Measurements from ENCODE around the gene OTX1.
"Not testable (repeated sequence)": the region's sequence is repeated elsewhere in the genome, so short reads cannot be mapped to it uniquely, and the experiment has no call there.

The OTX1 gene

DNA sequence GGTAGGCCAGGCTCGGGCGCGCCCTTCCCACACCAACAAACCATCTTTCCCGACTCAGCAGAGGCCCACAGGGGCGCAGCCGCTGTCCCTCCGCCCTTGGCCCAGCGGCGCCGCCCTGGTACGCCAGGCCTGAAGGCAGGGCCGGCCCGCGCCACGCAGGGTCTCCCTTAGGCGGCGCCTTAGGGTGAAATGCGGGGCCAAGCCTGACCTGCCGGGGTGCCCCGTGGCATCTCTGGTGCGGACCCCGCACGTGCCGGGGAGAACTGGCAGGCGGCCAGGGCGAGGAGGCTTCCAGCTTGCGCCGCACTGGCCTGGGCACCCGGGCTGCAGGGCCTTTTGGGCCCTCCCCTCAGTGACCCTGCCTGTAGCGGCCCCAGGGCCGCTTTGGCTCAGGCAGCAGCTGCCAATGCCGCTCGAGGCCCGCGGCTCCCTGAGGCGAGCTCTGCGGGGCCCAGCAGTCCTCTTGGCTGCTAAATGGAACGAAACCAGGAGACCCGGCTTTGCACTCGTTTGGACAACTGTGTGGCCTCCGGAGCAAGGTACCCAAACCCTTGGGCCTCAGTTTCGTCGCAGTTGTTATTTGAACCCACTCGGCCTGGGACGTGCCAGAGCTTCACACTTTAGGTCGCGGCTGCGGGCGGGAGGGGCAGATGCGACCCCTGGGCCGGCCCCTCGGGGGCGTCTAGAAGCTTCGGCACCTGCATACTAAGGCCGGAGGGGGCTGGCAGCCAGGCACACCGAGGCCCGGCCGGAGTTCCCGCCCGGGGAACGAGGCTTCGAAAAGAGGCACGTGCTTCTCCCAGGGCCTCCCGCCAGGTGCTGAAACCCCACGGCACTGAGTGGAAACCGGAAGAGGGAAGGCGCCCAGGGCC is 8.5 kb downstream of the OTX1 start:
- no peak for DNase-seq (ENCODE audit: low spot score)

DNA sequence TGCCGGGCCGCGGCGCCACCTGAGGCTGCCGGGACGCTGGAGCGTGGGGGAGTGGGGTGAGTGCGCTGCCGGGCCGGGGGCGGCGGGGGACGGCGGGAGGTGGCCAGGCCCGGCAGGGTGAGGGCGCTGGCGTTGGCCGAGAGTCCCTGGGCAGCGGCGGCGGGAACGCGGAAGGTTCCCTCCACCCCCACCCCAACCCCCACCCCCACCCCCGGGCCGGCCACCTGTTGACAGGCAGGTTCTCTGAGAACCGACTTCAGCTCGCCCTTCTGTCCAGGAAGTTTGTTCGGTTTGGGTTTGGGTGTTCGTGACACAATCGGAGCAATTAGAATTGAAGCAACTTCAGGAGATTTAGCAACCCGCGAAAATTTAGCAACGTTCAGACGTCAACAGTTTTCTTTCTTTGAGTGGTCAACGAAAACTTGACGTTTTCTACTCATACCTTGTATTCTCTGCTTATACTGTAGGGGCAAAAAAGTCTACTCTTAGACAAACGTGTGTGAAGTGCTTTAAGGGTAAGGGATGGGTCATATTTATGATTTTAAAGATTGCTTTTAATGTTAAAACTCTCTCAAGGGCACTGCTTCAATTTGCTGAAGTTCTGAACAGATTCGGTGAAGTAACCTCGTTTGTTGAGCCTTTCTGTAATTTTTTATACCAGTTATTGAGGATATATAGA is 9.3 kb downstream of the OTX1 start:
- no peak for DNase-seq (ENCODE audit: low spot score)

DNA sequence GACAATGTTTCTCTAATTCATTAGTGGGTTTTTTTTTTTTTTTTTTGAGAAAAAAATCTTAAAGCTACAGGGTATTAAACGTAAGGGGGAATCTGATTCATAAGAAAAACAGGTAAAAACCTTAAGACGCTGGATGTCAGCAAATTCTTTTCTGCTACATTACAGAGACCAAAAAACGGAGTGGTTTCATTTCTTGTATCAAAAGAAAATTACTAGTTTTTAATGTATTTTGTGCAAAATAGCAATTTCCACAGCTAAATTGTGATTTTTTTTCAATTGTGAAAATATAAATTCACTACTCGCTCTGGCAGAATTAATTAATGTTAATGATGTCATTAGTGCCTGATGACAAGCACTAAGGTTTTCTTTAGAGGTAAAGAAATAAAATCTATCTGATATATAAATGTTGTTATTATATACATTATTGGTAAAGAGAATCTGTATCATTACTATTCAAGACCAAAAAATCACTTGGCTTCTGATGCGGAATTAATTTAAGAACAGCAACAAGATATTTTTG is 9.9 kb downstream of the OTX1 start:
- no peak for DNase-seq (ENCODE audit: low spot score)

DNA sequence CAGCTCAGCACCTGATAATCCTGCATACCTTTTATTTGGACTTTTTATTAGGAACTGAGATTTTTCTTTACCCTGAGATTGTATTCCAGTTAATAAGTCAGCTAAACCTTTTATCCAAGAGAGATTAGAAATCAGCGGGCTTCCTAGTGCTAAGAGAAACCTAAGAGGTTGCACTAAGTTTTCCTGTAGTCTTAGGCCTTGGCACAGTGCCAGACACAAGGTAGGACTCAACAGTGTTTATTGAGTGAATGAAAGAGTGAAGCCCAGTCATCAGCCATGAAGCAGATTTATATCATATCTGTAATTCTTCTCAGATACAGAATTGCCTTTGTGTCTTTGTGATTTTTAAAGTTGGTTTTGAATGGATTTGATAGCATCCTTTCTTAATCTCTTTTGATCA is 13.6 kb downstream of the OTX1 start:
- DNase-seq (ENCODE audit: low spot score) = no peak

DNA sequence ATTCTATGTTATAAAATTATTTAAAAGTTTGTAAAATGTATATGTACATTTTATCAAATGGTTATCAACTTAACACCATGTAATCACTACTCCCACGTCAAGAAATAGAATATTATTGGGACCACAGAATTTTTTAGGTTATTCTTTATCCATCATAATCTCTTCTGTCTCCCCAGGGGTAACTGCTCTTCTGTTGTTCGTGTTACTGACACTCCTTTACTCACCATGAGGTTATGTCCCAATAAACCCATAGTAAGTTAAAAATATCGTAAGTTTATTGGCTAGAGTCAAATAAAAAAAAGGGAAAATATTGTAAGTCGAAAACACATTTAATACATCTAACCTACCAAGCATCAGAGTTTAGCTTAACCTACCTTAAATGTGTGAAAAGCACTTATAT is 14.0 kb downstream of the OTX1 start:
- DNase-seq (ENCODE audit: low spot score) = no peak

DNA sequence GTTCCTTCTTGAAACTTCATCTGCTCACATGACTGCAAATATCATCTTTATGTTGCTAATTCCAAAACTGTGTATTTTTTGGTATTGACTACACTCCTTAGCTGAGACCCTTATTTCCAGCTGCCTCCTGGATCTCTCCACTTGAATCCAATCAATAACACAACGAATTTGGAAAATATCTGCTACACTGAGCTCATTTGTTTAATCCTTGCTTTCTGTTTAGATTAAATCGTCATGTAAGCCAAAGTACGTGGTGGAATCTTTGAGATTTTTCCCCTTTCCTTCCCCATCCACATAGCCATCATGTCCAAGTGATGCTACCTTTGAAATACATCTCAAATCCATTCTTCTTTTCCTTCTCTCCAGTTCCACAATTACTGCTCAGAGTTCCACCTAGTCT is 15.6 kb downstream of the OTX1 start:
- no peak for DNase-seq (ENCODE audit: low spot score)

DNA sequence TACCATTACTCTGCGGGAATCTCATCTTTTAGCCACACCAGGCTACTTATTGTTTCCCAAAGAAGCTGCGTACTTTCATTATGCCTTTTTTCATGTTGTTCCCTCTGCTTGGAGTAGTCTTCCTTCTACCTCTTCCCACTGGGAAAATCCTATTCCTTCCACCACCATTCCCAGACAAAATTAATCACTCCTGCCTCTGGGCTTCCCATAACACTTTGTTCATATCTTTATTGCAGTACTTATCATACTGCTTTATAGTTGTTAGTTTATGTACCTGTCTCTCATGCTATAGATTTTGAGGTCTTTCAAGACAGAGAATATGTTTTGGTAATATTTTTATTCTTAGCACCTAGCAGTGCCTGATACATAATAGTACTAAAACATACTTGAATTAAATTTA is 16.2 kb downstream of the OTX1 start:
- DNase-seq (ENCODE audit: low spot score) = no peak

DNA sequence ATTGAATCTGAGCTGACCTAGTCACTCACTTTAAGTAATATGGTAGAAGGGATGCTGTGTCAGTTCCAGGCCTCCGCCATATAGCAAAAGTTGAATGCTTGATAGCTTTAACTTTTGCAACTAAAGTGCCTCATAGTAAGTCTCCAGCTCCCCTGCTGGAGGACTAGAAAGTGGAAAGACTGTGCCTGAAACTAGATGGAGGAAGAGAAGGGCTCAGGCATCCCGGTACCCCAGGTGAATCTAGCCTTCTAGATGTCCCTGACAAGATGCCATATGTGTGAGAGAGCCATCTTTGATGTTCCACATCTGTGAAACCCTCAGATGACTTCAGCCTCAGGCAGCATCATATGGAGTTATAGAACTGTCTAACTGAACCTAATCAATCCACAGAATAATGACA is 21.0 kb downstream of the OTX1 start:
- DNase-seq (ENCODE audit: low spot score) = no peak

DNA sequence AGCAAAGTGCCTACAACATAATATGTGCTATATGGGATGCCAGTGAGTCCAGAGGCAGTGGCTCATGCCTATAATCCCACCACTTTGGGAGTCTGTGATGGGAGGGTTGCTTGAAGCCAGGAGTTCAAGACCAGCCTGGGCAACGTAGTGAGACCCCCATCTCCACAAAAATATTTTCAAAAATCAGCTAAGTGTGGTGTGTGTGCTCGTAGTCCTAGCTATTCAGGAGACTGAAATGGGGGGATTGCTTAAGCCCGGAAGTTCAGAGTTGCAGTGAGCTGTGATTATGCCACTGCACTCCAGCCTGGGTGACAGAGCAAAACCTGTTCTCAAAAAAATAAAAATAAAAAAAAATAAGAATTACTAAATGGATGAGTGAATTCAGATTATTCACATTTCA is 23.4 kb downstream of the OTX1 start:
- DNase-seq (ENCODE audit: low spot score) = no peak

DNA sequence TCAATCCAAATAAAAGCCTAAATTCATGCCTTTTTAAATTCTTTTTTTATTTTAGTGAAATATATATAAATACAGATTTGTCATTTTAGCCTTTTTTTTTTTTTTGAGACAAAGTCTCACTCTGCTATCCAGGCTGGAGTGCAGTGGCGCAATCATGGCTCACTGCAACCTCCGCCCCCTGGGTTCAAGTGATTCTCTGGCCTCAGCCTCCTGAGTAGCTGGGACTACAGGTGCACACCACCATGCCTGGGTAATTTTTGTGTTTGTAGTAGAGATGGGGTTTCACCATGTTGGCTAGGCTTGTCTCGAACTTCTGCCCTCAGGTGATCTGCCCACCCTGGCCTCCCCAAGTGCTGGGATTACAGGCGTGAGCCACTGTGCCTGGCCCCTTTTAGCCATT is 23.8 kb downstream of the OTX1 start:
- DNase-seq (ENCODE audit: low spot score) = not testable (repeated sequence)

DNA sequence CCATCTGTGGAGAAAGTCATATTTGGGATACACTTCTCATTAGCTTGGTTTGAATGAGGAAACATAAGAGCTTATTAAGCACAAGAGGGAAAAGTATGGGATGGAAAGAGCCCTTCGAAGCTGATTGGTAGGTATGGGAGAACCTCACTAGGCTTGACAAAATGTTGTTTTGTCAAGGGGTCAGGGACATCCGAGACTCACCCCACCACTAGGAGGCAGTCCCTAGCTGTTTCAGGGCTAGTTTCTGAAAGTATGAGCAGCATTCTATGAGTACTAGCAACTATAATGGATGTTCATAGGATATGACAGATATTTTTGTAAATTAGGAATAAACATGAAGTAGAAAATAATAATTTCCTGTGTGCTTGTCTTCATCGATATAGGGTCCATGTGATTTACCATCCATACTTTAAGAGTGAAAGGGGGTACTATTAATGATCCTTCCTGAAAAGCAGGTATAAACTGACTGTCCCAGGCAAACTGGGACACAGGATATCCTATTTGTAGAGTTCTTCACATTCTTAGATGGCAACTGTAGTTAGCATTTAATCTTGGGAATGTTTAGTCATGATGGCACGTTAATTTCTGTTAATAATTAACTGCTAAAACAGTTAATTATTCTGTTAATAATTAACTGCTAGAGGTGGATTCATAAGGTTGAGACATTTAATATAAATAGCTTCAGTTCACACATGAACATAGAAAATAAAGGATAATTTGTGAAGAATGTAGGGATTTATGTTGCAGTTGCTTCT is 28.4 kb downstream of the OTX1 start:
- no peak for DNase-seq (ENCODE audit: low spot score)

DNA sequence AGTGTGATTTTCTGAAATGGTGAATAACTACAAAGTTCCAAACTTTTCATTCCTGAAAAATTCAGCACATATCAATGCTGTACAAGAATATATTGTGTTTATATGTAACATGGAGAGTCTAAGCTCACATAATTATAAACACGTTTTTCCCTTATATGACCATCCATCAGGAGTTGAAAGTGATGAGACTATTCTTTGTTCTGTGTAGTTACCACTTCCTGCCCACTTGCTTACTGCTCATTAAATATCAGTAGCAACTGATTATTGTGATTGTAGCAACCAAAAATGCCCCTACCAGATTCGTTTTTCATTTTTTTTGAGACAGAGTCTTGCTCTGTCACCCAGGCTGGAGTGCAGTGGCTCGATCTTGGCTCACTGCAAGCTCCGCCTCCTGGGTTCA is 30.8 kb downstream of the OTX1 start:
- DNase-seq (ENCODE audit: low spot score) = no peak

DNA sequence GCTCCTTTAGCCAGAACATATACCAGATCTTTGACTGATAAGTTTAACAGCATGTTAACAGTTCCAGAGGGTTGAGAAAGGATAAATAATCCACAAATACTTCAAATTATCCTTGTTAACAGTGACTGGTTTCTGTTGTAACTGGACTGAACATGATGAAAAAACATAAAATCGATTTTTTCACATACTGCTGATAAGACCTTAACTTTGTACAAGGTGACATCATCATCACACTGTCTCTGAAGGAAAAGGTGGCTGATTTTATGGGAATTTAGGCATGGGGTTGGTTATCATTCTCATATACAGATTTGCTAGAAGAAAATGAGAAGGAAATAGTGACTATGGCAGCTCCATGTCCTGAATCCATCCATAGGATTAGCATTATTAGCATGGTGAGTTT is 36.1 kb downstream of the OTX1 start:
- DNase-seq (ENCODE audit: low spot score) = no peak

DNA sequence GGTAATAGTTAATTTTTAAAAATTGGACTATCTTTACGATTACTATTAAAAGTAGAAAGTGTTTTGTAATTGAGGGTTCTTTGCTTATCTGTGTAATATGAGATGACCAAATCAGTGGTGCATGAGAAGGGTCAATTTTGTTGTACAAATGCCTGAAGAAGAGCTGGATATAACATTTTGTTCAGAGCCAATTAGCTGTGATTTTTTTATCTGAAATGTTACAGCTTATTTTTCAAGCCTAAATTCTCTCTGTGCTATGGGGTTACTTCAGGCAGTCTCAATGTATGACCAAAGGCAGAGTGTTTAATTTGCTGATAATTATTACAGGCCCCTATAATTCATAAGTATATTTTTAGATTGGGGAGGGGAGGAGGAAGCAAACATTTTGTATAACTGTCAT is 41.8 kb downstream of the OTX1 start:
- DNase-seq (ENCODE audit: low spot score) = no peak

DNA sequence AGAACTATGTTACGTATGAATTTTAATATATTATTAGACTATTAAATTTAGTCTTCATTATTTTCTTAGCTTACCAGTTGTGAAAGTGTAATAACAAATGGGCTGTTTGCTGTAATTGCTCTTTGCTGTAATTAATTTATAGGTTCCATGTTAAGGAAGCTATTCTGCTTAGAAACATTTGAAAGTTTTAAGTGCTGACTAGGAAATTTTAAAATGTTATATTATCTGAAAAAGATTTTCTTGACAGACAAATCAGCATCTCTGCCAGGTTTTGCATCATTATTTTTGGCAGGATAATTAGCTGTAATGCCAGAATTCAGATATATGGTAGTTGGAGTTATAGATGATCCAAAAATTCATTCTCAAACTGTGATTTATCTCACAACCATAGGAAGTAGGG is 42.2 kb downstream of the OTX1 start:
- no peak for DNase-seq (ENCODE audit: low spot score)

DNA sequence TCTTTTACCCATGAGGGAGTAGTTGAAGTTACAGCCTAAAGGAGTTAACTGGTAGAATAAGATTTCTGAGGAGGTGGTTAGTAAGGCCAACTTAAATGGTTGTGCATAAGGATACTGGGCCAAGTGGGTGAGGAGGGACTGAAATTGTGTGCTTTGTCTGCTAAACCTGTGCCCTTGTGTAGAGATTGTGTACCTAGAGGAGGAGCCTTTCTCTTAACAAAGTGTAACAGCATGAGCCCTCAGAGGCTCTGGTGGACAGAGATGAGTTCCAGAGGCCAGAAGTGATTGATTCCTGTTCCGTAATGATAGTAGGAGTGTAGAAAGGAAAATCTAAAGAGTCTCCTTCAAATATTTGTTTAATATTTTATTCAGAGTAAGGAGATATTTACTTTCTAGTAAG is 42.9 kb downstream of the OTX1 start:
- no peak for DNase-seq (ENCODE audit: low spot score)

DNA sequence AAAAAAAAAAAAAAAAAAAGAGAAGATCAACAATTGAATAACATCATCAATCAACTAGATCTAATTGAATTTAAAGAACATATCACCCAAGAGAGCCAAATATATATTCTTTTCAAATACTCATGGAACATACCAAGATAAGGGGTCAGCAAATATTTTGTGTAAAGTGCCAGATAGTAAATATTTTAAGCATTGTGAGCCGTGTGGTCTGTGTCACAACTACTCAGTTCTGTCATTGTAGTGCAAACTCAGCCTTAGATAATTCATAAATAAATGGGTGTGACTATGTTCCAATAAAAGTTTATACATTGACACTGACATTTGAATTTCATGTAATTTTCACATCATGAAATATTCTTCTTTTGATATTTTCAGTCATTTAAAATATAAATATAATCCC is 45.9 kb downstream of the OTX1 start:
- DNase-seq (ENCODE audit: low spot score) = no peak

DNA sequence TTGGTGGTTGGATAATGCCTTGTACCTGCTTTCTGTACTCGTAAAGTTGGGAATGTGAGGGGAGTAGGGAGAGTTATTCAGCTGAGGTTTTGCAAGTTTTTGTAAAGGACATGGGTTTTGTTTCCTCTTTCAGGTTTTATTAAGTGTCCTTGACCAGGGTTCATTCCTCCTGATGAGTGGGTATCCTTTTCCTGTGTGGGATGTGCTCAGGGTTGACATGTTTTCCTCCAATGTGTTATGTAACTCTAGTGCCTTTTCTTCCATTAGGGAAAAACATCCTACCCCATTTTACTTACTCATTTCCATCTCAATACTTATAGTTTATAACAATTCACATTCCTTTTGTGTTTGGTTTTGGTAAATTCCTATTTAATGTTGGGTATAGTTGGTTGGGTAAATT is 48.4 kb downstream of the OTX1 start:
- DNase-seq (ENCODE audit: low spot score) = no peak

DNA sequence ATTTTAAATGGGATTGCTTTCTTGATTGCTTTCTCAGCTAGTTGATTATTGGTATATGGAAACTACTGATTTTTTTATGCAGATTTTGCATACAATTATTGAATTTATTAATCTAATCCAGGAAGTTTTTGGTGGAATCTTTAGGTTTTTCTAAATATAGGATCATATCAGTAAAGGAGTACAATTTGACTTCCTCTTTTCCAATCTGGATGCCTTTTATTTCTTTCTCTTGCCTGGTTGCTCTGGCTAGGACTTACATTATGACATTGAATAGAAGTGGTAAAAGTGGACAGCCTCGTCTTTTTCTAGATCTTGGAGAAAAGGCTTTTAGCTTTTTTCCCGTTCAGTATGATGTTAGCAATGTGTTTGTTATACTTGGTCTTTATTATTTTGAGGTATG is 51.3 kb downstream of the OTX1 start:
- DNase-seq (ENCODE audit: low spot score) = no peak

DNA sequence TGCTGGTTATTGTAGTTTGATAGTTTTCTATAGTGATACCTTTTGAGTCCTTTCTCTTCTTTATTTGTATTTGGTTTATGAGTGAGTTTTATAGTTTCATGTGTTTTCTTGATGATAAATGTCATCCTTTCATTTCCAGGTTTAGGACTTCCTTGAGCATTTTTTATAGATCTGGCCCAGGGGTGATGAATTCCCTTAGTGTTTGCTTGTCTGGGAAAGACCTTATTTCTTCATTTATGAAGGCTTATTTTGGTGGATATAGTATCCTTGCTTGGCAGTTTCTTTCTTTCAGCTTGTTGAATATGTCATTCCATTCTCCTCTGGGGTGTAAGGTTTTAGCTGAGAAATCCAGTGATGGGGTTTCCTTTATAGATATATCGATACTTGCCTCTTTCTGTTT is 53.9 kb downstream of the OTX1 start:
- DNase-seq (ENCODE audit: low spot score) = no peak
